Endothelial cell of umbilical vein (primary cell): Measurements from ENCODE around the gene CAPZA2. TPM values are rescaled to one million over a fixed set of nuclear protein-coding genes. Genes with fewer than 3 reads are reported as not detected.

ENCODE experiments used
- BruUV-seq: library from RNA; stranded (reverse); fragments of 400-500 nt; replicated peaks from 2 replicates; lab custom pipeline; 2021; lab: Mats Ljungman, UMichigan
- CTCF ChIA-PET: fragments of 300-600, 350-600 bp; sonication (Branson Sonifier 250); formaldehyde crosslinking; loops from one replicate; lab custom pipeline; 2021; ENCODE audit warnings: antibody characterized with exemption, inconsistent platforms; lab: Charles Lee
- POLR2A ChIA-PET: fragments of 300-600, 350-600 bp; sonication (Branson Sonifier 250); formaldehyde crosslinking; loops from one replicate; lab custom pipeline; 2021; ENCODE audit warnings: antibody characterized with exemption, inconsistent platforms; lab: Charles Lee
- DNase-seq: peaks from one replicate; pipeline ENCODE4 v3.0.0-alpha.2; 2011; ENCODE audit warnings: low read depth, low spot score
- FAIRE-seq: peaks from 2 replicates; lab custom pipeline; 2011; peaks lifted over from hg19 to GRCh38; lab: Jason Lieb, UNC
- H2AFZ ChIP-seq: 2 replicates; pipeline ENCODE4 v1.6.0; 2012; ENCODE audit warnings: low read depth, low read length, control low read depth, inconsistent platforms
- H3K27ac ChIP-seq: 2 replicates; pipeline ENCODE4 v1.5.1; 2011; ENCODE audit warnings: low read depth, mild to moderate bottlenecking, control low read depth, low read length, moderate library complexity; ENCODE audit not compliant: insufficient read depth
- H3K27me3 ChIP-seq, 2 experiments: 2 replicates each; pipeline versions ENCODE4 v1.6.0 to v1.6.1; 2011; ENCODE audit warnings: low read length in 2 of 2, mixed read lengths in 1 of 2; ENCODE audit not compliant: control insufficient read depth in 2 of 2, insufficient read depth in 2 of 2
- H3K36me3 ChIP-seq, 2 experiments: 2 replicates in 1 of 2; 3 replicates in 1 of 2; pipeline ENCODE4 v1.5.1; 2011; ENCODE audit warnings: low read length in 2 of 2, mild to moderate bottlenecking in 1 of 2, moderate library complexity in 1 of 2; ENCODE audit not compliant: control insufficient read depth in 2 of 2, insufficient read depth in 2 of 2; ENCODE audit errors: extremely low read depth in 1 of 2
- H3K4me1 ChIP-seq: 3 replicates; pipeline ENCODE4 v1.5.1; 2011; ENCODE audit warnings: mild to moderate bottlenecking, low read length; ENCODE audit not compliant: control insufficient read depth, insufficient read depth; ENCODE audit errors: extremely low read depth
- H3K4me2 ChIP-seq: 2 replicates; pipeline ENCODE4 v1.6.1; 2011; ENCODE audit warnings: low read length, control low read depth, mixed read lengths; ENCODE audit not compliant: insufficient read depth
- H3K4me3 ChIP-seq, 3 experiments: fragments of 200-600 bp in 1 of 3; sonication (generic), shearing (Covaris generic) in 1 of 3; replicated peaks in 1 of 3; 2 replicates each; pipeline ENCODE4 v1.5.1; 2011 to 2016; ENCODE audit warnings: control low read depth in 3 of 3, low read length in 3 of 3, mild to moderate bottlenecking in 2 of 3, inconsistent platforms in 1 of 3, low read depth in 1 of 3, moderate library complexity in 1 of 3; ENCODE audit not compliant: insufficient read depth in 1 of 3
- H3K79me2 ChIP-seq: 2 replicates; pipeline ENCODE4 v1.6.0; 2012; ENCODE audit warnings: low read length, inconsistent platforms; ENCODE audit not compliant: control insufficient read depth, insufficient read depth
- H3K9ac ChIP-seq: replicated peaks from 2 replicates; pipeline ENCODE3; 2011; ENCODE audit warnings: low read length, control low read depth; ENCODE audit not compliant: insufficient read depth; ENCODE audit errors: extremely low read depth
- H3K9me1 ChIP-seq: replicated peaks from 3 replicates; pipeline ENCODE4 v1.6.0; 2011; ENCODE audit warnings: mild to moderate bottlenecking, low read length; ENCODE audit not compliant: control insufficient read depth, insufficient read depth; ENCODE audit errors: extremely low read depth
- H3K9me3 ChIP-seq: replicated peaks from 2 replicates; pipeline ENCODE4 v1.5.1; 2012; ENCODE audit warnings: low read length, inconsistent platforms; ENCODE audit not compliant: control insufficient read depth, insufficient read depth
- H4K20me1 ChIP-seq: replicated peaks from 2 replicates; pipeline ENCODE3; 2011; ENCODE audit warnings: mild to moderate bottlenecking, low read length; ENCODE audit not compliant: control insufficient read depth, insufficient read depth; ENCODE audit errors: extremely low read depth
- CTCF ChIP-seq, 2 donors: IDR thresholded peaks; 1 replicate in 1 of 2; 2 replicates in 1 of 2; pipeline ENCODE4 v1.5.1; 2011; ENCODE audit warnings: low read length in 2 of 2, mild to moderate bottlenecking in 2 of 2, moderate library complexity in 2 of 2, control low read depth in 1 of 2, inconsistent platforms in 1 of 2, low read depth in 1 of 2; ENCODE audit not compliant: insufficient read depth in 1 of 2; ENCODE audit errors: extremely low read depth in 1 of 2
- EZH2 ChIP-seq: IDR thresholded peaks from 2 replicates; pipeline ENCODE4 v1.6.1; 2012; ENCODE audit warnings: borderline replicate concordance, low read depth, mild to moderate bottlenecking, moderate library complexity, low read length, inconsistent platforms; ENCODE audit not compliant: severe bottlenecking
- FOS ChIP-seq: IDR thresholded peaks from 2 replicates; pipeline ENCODE4 v1.6.1; 2011; ENCODE audit warnings: mild to moderate bottlenecking, low read length, moderate library complexity, borderline replicate concordance; ENCODE audit not compliant: insufficient read depth
- GATA2 ChIP-seq: IDR thresholded peaks from 2 replicates; pipeline ENCODE4 v1.7.0; 2011; ENCODE audit warnings: low read depth, mild to moderate bottlenecking, moderate library complexity, mixed read lengths, low read length; ENCODE audit not compliant: insufficient read length, insufficient read depth
- JUN ChIP-seq: IDR thresholded peaks from 2 replicates; pipeline ENCODE4 v1.6.1; 2011; ENCODE audit warnings: borderline replicate concordance, low read depth; ENCODE audit not compliant: insufficient read length, insufficient read depth
- MAX ChIP-seq: IDR thresholded peaks from 2 replicates; pipeline ENCODE4 v1.6.1; 2011; ENCODE audit not compliant: insufficient read depth, insufficient read length
- MYC ChIP-seq: IDR thresholded peaks from one replicate; pipeline ENCODE4 v1.6.1; 2011; ENCODE audit warnings: mild to moderate bottlenecking, low read depth, low read length
- POLR2A ChIP-seq: IDR thresholded peaks from 2 replicates; pipeline ENCODE4 v1.6.1; 2012; ENCODE audit warnings: low read depth, mild to moderate bottlenecking, control low read depth, low read length
- POLR2AphosphoS5 ChIP-seq: IDR thresholded peaks from 2 replicates; pipeline ENCODE4 v1.6.1; 2012; ENCODE audit warnings: low read depth, mild to moderate bottlenecking, control low read depth, low read length, moderate library complexity; ENCODE audit not compliant: insufficient read depth
- dilution Hi-C: fragments of 300-500 bp; cut with MboI; formaldehyde crosslinking; loops from one replicate; pipeline ENCODE4 v1.15.0; 2019; ENCODE audit warnings: low sequenced_read_pairs; ENCODE audit not compliant: extremely low pct_ligation_motif_present
- intact Hi-C: fragments of 100-400 bp; cut with micrococcal nuclease; formaldehyde crosslinking; loops from one replicate; pipeline ENCODE4 v1.10.0; 2022
- polyA plus RNA-seq, 4 experiments: library from polyadenylated mRNA; depleted of rRNA in 3 of 4; stranded (reverse) in 3 of 4; unstranded in 1 of 4; fragments of >200 nt; gene quantifications; 2 replicates each; pipeline versions ENCODE4 v1.2.1 to v1.2.3, GENCODE V29; 2011 to 2012; ENCODE audit warnings: missing spikeins in 1 of 4
- total RNA-seq: library from RNA; stranded (reverse); gene quantifications from 2 replicates; pipeline ENCODE4 v1.2.3, GENCODE V29; 2021

The CAPZA2 gene
- total and polyA plus RNA-seq, 2 donors (not counting 3 experiments of a cell fraction or from before 2014, with no cell fraction given): 48.1 to 347 TPM

- Histone ChIP-seq H3K9me1 (no peaks in the 10 kb centered on the region), H3K4me1 (no peaks in the 10 kb centered on the region), H3K9me3 (no peaks in the 10 kb centered on the region), H3K79me2 (no peaks in the 10 kb centered on the region), H3K36me3 (peaks cover 0 to 9% of the 10 kb centered on the region in 2 experiments), H3K27ac (no peak overlapping the region), H4K20me1 (no peaks in the 10 kb centered on the region), H2AFZ (no peak overlapping the region), H3K9ac (no peak overlapping the region), H3K4me3 (no peak overlapping the region), H3K4me2 (no peak overlapping the region), H3K27me3 (no peaks in the 10 kb centered on the region)
- FAIRE-seq: no peak
- ChIA-PET CTCF (interaction anchor here (0.8 to 1.5 kb wide), 2 partner anchors 10 to 205 kb away, joined by 5 read pairs; no protein-coding TSS in a partner anchor), POLR2A (no interaction called here)
- intact Hi-C loops: loop anchor here (2.0 kb wide), 1 partner anchor 60 kb away; the partner anchor contains the start of gene CAPZA2
- BruUV-seq: no TSS peak
- no peak for TF ChIP-seq EZH2
- TF ChIP-seq GATA2: no peak
- no peak for TF ChIP-seq MYC
- TF ChIP-seq FOS: no peak
- no peak for TF ChIP-seq CTCF (IDR thresholded peaks at IDR 0.05; ENCODE audit: extremely low read depth in 1 of 2, insufficient read depth in 1 of 2, low read depth in 1 of 2, low read length in 2 of 2)
- TF ChIP-seq POLR2AphosphoS5: no peak
- TF ChIP-seq JUN: no peak
- TF ChIP-seq POLR2A: no peak
- TF ChIP-seq MAX: no peak
- dilution Hi-C loops: no loop called here
- no peak for DNase-seq
Measured at GRCh38 chr7:116922545-116922944, 60.2 kb downstream of the CAPZA2 start.
